Smooth muscle cell (in vitro differentiated cells): Measurements from ENCODE around the gene ROBO2. TPM values are rescaled to one million over a fixed set of nuclear protein-coding genes. Genes with fewer than 3 reads are reported as not detected.

ENCODE experiments used
- DNase-seq: peaks from one replicate; lab custom pipeline; 2025; ENCODE audit not compliant: unreplicated experiment; lab: John Stamatoyannopoulos, UW
- H2AFZ ChIP-seq: fragments of 200-600 bp; sonication (generic); 2 replicates; pipeline ENCODE4 v1.6.0; 2016; ENCODE audit warnings: antibody characterized with exemption, low read depth, mild to moderate bottlenecking
- H3F3A ChIP-seq: fragments of 200-600 bp; sonication (generic); 2 replicates; pipeline ENCODE4 v1.6.0; 2017; ENCODE audit warnings: antibody characterized with exemption, low read depth
- H3K27ac ChIP-seq: fragments of 200-600 bp; sonication (generic); 2 replicates; pipeline ENCODE4 v1.5.1; 2016; ENCODE audit warnings: low read depth, mild to moderate bottlenecking
- H3K27me3 ChIP-seq: fragments of 200-600 bp; sonication (generic); 2 replicates; pipeline ENCODE4 v1.6.1; 2016; ENCODE audit warnings: low read depth, mild to moderate bottlenecking
- H3K36me3 ChIP-seq: fragments of 200-600 bp; sonication (generic); 2 replicates; pipeline ENCODE4 v1.5.1; 2016; ENCODE audit warnings: low read depth
- H3K4me1 ChIP-seq: fragments of 200-600 bp; sonication (generic); 2 replicates; pipeline ENCODE4 v1.5.1; 2016; ENCODE audit warnings: low read depth
- H3K4me2 ChIP-seq: fragments of 200-600 bp; sonication (generic); 2 replicates; pipeline ENCODE4 v1.6.0; 2016; ENCODE audit warnings: mild to moderate bottlenecking
- H3K4me3 ChIP-seq: fragments of 200-600 bp; sonication (generic); 2 replicates; pipeline ENCODE4 v1.5.1; 2016; ENCODE audit warnings: mild to moderate bottlenecking
- H3K79me2 ChIP-seq: fragments of 200-600 bp; sonication (generic); 2 replicates; pipeline ENCODE4 v1.6.0; 2016; ENCODE audit warnings: low read depth, mild to moderate bottlenecking
- H3K9ac ChIP-seq: fragments of 200-600 bp; sonication (generic); 2 replicates; pipeline ENCODE4 v1.6.0; 2016; ENCODE audit warnings: low read depth
- H3K9me3 ChIP-seq: fragments of 200-600 bp; sonication (generic); replicated peaks from 2 replicates; pipeline ENCODE4 v1.5.1; 2016; ENCODE audit warnings: low read depth
- H4K20me1 ChIP-seq: fragments of 200-600 bp; sonication (generic); 2 replicates; pipeline ENCODE4 v1.6.0; 2016; ENCODE audit warnings: low read depth
- WGBS: methylation state at CpG from one replicate; pipeline ENCODE4 v1.1.7; 2016; ENCODE audit warnings: low lambda C conversion rate; 5-methylcytosine and 5-hydroxymethylcytosine counted together
- polyA plus RNA-seq: library from polyadenylated mRNA; unstranded; fragments of >200 nt; fragmentation: Nextera tagmentation; extraction: Ambion mirVana; gene quantifications from 2 replicates; pipeline ENCODE4 v1.2.1, GENCODE V29; 2016
- total RNA-seq: library from RNA; depleted of rRNA; stranded (reverse); fragments of >200 nt; gene quantifications from 2 replicates; pipeline ENCODE4 v1.2.3, GENCODE V29; 2014
- TF ChIP-seq, protein P1 (sequence below): fragments of 200-600 bp; sonication (generic); IDR thresholded peaks from 2 replicates; pipeline ENCODE4 v1.5.1; 2017; ENCODE audit warnings: borderline replicate concordance, mild to moderate bottlenecking, antibody characterized with exemption; ENCODE audit not compliant: insufficient read depth, poor library complexity, severe bottlenecking

ROBO2 gene
- total and polyA plus RNA-seq, 2 experiments from 2014 or later, result 23.9 to 54.4 TPM

DNA sequence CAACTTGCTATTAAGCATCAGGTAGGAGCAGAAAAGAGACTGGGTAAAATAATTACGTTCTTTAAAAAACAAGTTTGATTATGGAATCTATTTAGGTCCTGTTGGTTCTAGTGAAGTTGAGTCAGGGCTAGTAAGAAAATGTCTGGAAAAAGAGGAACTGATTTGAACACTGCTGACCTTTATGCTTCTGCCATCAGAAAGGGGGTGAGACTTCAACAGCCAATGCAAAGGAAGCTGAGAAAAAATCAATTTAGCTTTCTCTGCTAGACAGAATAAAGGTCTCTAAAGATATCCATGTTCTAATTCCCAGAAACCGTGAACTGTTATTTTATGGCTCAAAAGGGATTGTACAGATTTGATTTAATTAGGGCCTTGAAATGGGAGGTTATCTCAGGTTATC, 157.5 kb downstream of the ROBO2 start:
- no peaks in the 10 kb centered on the region for H3K36me3 ChIP-seq
- no peaks in the 10 kb centered on the region for H3F3A ChIP-seq
- no peak overlapping the region for H2AFZ ChIP-seq
- WGBS, result 88% methylated on average over 2 of the region's 2 CpGs
- no peaks in the 10 kb centered on the region for H3K27me3 ChIP-seq
- H3K9ac ChIP-seq, result no peak overlapping the region
- H4K20me1 ChIP-seq, result peaks cover 5% of the 10 kb centered on the region
- no peaks in the 10 kb centered on the region for H3K79me2 ChIP-seq
- no peak overlapping the region for H3K4me2 ChIP-seq
- H3K27ac ChIP-seq, result no peak overlapping the region
- TF ChIP-seq, protein P1, sequence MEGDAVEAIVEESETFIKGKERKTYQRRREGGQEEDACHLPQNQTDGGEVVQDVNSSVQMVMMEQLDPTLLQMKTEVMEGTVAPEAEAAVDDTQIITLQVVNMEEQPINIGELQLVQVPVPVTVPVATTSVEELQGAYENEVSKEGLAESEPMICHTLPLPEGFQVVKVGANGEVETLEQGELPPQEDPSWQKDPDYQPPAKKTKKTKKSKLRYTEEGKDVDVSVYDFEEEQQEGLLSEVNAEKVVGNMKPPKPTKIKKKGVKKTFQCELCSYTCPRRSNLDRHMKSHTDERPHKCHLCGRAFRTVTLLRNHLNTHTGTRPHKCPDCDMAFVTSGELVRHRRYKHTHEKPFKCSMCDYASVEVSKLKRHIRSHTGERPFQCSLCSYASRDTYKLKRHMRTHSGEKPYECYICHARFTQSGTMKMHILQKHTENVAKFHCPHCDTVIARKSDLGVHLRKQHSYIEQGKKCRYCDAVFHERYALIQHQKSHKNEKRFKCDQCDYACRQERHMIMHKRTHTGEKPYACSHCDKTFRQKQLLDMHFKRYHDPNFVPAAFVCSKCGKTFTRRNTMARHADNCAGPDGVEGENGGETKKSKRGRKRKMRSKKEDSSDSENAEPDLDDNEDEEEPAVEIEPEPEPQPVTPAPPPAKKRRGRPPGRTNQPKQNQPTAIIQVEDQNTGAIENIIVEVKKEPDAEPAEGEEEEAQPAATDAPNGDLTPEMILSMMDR, result no peak
- no peaks in the 10 kb centered on the region for H3K4me1 ChIP-seq
- H3K9me3 ChIP-seq, result no peaks in the 10 kb centered on the region
- no peak for DNase-seq
- H3K4me3 ChIP-seq, result no peak overlapping the region

DNA sequence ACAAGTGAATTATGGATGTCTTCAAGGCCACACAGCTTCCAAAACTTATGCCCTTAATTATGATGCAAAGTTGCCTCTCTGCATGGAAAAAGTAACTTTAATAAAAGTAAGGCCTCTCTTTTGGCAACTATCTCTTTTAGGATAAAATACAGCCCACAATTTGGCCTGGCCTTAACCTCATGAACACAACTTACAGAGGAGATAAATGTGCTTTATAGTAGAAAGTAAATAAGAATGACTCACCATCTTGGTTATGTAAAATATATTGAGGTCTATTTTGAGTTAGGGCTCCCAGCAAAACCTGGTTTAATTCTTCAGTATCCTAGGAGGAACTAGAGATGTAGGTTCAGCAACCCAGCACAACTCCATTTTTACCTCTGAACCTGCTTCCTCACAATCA, 164.0 kb downstream of the ROBO2 start:
- H3K79me2 ChIP-seq, result no peaks in the 10 kb centered on the region
- H3K36me3 ChIP-seq, result no peaks in the 10 kb centered on the region
- DNase-seq, result no peak
- H3K9ac ChIP-seq, result no peak overlapping the region
- no peak overlapping the region for H3K4me3 ChIP-seq
- TF ChIP-seq, protein P1, result no peak
- H3F3A ChIP-seq, result no peaks in the 10 kb centered on the region
- no peaks in the 10 kb centered on the region for H3K27me3 ChIP-seq
- H3K27ac ChIP-seq, result no peak overlapping the region
- peaks cover 11% of the 10 kb centered on the region for H4K20me1 ChIP-seq
- no peak overlapping the region for H3K4me2 ChIP-seq
- H2AFZ ChIP-seq, result no peak overlapping the region
- H3K9me3 ChIP-seq, result no peaks in the 10 kb centered on the region
- H3K4me1 ChIP-seq, result no peaks in the 10 kb centered on the region

DNA sequence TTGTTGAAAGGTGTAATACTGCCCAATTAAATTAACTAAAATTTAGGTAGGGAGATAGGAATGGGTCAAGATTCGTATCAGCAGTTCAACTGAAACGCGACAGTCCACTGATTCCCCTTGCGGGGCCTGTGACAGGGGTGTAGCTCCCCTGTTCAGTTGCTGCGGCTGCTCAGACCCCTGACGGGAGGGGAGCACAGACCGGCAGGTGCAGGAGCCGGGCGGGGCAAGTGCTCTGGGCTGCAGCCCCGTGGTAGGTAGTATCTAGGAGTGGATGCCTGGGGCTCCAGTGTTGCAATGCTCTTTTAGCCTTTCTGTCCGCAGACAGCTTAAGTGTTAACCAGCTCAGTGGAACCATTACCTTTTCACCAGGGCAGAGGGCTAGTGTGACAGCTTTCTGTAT, 164.9 kb downstream of the ROBO2 start:
- 87% methylated on average over 11 of the region's 11 CpGs for WGBS
- Histone ChIP-seq H3K27me3 (no peaks in the 10 kb centered on the region), H2AFZ (no peak overlapping the region), H3K4me1 (no peaks in the 10 kb centered on the region), H3F3A (no peaks in the 10 kb centered on the region), H4K20me1 (peaks cover 11% of the 10 kb centered on the region), H3K36me3 (no peaks in the 10 kb centered on the region), H3K4me2 (no peak overlapping the region), H3K4me3 (no peak overlapping the region), H3K27ac (no peak overlapping the region), H3K79me2 (no peaks in the 10 kb centered on the region), H3K9ac (no peak overlapping the region), H3K9me3 (no peaks in the 10 kb centered on the region)
- DNase-seq, result no peak
- TF ChIP-seq, protein P1, result no peak

DNA sequence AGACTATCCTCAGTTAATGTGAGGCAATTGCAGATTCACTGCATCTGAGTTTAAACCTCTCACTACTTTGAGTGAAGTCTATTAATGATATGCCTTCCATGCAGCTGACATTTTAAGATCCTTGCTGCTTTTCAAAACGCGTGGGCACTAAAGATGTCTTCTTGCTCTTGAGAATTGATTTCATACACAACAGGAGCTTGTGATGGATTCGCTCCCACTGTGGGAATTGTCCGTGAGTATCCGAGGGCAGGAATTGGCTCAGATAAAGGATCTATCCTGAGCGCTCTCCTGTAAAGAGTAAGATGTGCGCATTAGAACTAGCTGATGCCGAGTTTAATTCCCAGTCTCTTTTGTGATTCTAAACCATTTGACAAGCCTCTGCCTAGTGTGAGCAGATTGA, 167.9 kb downstream of the ROBO2 start:
- Histone ChIP-seq H3K4me1 (no peaks in the 10 kb centered on the region), H3K9me3 (no peaks in the 10 kb centered on the region), H3K36me3 (no peaks in the 10 kb centered on the region), H3K27ac (no peak overlapping the region), H4K20me1 (peaks cover 6% of the 10 kb centered on the region), H3K9ac (no peak overlapping the region), H3F3A (no peaks in the 10 kb centered on the region), H3K4me3 (no peak overlapping the region), H2AFZ (no peak overlapping the region), H3K27me3 (no peaks in the 10 kb centered on the region), H3K4me2 (no peak overlapping the region), H3K79me2 (no peaks in the 10 kb centered on the region)
- 93% methylated on average over 8 of the region's 8 CpGs for WGBS
- TF ChIP-seq, protein P1, result no peak
- no peak for DNase-seq
